HG03565 (cell line): ENCODE results near the gene DPF3.

Experiments
- ATAC-seq: cut with Tn5 transposase; IDR thresholded peaks from one replicate; pipeline ENCODE4 v1.9.1; 2021; ENCODE audit warnings: mild to moderate bottlenecking, moderate library complexity; ENCODE audit not compliant: unreplicated experiment

Gene DPF3

GRCh38 chr14:72893636-72894322 lies at the start of gene DPF3:
TSS of gene DPF3 (minus strand) at chr14:72894101. CDS start at chr14:72894088, 13 bp downstream.
- peak; percentile 92 for ATAC-seq

GRCh38 chr14:72942934-72943333 lies 49.0 kb upstream of the DPF3 start:
- no peak for ATAC-seq

GRCh38 chr14:72941286-72941985 lies 47.5 kb upstream of the DPF3 start:
- no peak for ATAC-seq

- no peak for ATAC-seq
Measured at GRCh38 chr14:72939630-72940029, 45.7 kb upstream of the DPF3 start.

GRCh38 chr14:72932893-72933292 lies 39.0 kb upstream of the DPF3 start:
- ATAC-seq, result no peak

GRCh38 chr14:72929316-72930080 lies 35.6 kb upstream of the DPF3 start:
- no peak for ATAC-seq

GRCh38 chr14:72928872-72929271 lies 35.0 kb upstream of the DPF3 start:
- ATAC-seq, result no peak

GRCh38 chr14:72926292-72927028 lies 32.6 kb upstream of the DPF3 start, which contains the start of gene DCAF4:
TSS of gene DCAF4 (plus strand) at chr14:72926464. CDS start at chr14:72937979, 11,515 bp downstream.
- ATAC-seq, result peak; percentile 91

- peak; percentile 10 for ATAC-seq
Measured at GRCh38 chr14:72925815-72926291, 32.0 kb upstream of the DPF3 start.

- ATAC-seq, result no peak
Measured at GRCh38 chr14:72925171-72925759, 31.4 kb upstream of the DPF3 start.

GRCh38 chr14:72924337-72924736 lies 30.4 kb upstream of the DPF3 start:
- ATAC-seq, result no peak

- ATAC-seq, result no peak
Measured at GRCh38 chr14:72921396-72921795, 27.5 kb upstream of the DPF3 start.

- ATAC-seq, result no peak
Measured at GRCh38 chr14:72920008-72920407, 26.1 kb upstream of the DPF3 start.

GRCh38 chr14:72917094-72917802 lies 23.3 kb upstream of the DPF3 start:
- no peak for ATAC-seq

- no peak for ATAC-seq
Measured at GRCh38 chr14:72916174-72916573, 22.3 kb upstream of the DPF3 start.

GRCh38 chr14:72913809-72914208 lies 19.9 kb upstream of the DPF3 start:
- no peak for ATAC-seq

GRCh38 chr14:72909163-72909562 lies 15.3 kb upstream of the DPF3 start:
- no peak for ATAC-seq

GRCh38 chr14:72907886-72908285 lies 14.0 kb upstream of the DPF3 start:
- no peak for ATAC-seq

- no peak for ATAC-seq
Measured at GRCh38 chr14:72906879-72907278, 13.0 kb upstream of the DPF3 start.

GRCh38 chr14:72906316-72906715 lies 12.4 kb upstream of the DPF3 start:
- no peak for ATAC-seq
